ENCODE measurements around the gene SLC52A1.

GRCh38 chr17:5003214-5003867 lies 31.9 kb downstream of the SLC52A1 start:
- TF ChIP-seq POLR2A (IDR thresholded peaks at IDR 0.05) (no peak), CTCF (IDR thresholded peaks at IDR 0.05) (no peak)
